Fibroblast of mammary gland (primary cell): ENCODE data around the gene CLEC16A.
"Not testable (repeated sequence)": the region's sequence is repeated elsewhere in the genome, so short reads cannot be mapped to it uniquely, and the experiment has no call there.

Source experiments
- DNase-seq: peaks from one replicate; pipeline ENCODE4 v3.0.0-alpha.2; 2010; ENCODE audit warnings: low read depth
- H3K4me3 ChIP-seq: 2 replicates; pipeline ENCODE4 v1.5.1; 2011; ENCODE audit warnings: low read depth, mild to moderate bottlenecking, low read length, moderate library complexity; ENCODE audit not compliant: control insufficient read depth
- CTCF ChIP-seq: conservative IDR thresholded peaks from 2 replicates; pipeline ENCODE4 v1.5.1; 2011; ENCODE audit warnings: low read depth, low read length, inconsistent platforms; ENCODE audit not compliant: control insufficient read depth, insufficient read depth

Gene CLEC16A

GRCh38 chr16:10919003-10919351 lies 25.4 kb upstream of the CLEC16A start:
- no peak overlapping the region for H3K4me3 ChIP-seq
- no peak for TF ChIP-seq CTCF
- DNase-seq, result no peak

GRCh38 chr16:10920726-10921427 lies 23.5 kb upstream of the CLEC16A start:
- no peak for TF ChIP-seq CTCF
- no peak for DNase-seq
- no peak overlapping the region for H3K4me3 ChIP-seq

- no peak for TF ChIP-seq CTCF
- H3K4me3 ChIP-seq, result no peak overlapping the region
- DNase-seq, result peak; percentile 33
Observed at GRCh38 chr16:10921536-10922327, 22.6 kb upstream of the CLEC16A start.

GRCh38 chr16:10922328-10923145 lies 21.8 kb upstream of the CLEC16A start:
- no peak for TF ChIP-seq CTCF
- peak; percentile 77 for DNase-seq

GRCh38 chr16:10923146-10923649 lies 21.2 kb upstream of the CLEC16A start:
- DNase-seq, result no peak
- TF ChIP-seq CTCF, result no peak
- H3K4me3 ChIP-seq, result no peak overlapping the region

More at GRCh38 chr16:10922328-10923145, 21.8 kb upstream of the CLEC16A start:
- H3K4me3 ChIP-seq, result no peak overlapping the region

- no peak for TF ChIP-seq CTCF
- no peak overlapping the region for H3K4me3 ChIP-seq
Observed at GRCh38 chr16:10923650-10924214, 20.6 kb upstream of the CLEC16A start.

GRCh38 chr16:10925285-10925684 lies 19.1 kb upstream of the CLEC16A start:
- not testable (repeated sequence) for DNase-seq, H3K4me3 ChIP-seq

More at GRCh38 chr16:10923650-10924214, 20.6 kb upstream of the CLEC16A start:
- no peak for DNase-seq
